ENCODE results near the gene COL17A1. TPM values are rescaled to one million over a fixed set of nuclear protein-coding genes. Genes with fewer than 3 reads are reported as not detected.

The COL17A1 gene
- total RNA-seq, 2 donors from 2014 or later, result 115 to 249 TPM

- H3K9me3 ChIP-seq, result no peaks in the 10 kb centered on the region
- no peaks in the 10 kb centered on the region for H3K4me1 ChIP-seq
- H3K27me3 ChIP-seq, result no peaks in the 10 kb centered on the region
- no peak overlapping the region for H3K27ac ChIP-seq
- intact Hi-C loops (cut with DNase I), result no loop called here
- H3K36me3 ChIP-seq, result no peaks in the 10 kb centered on the region
- no peak for DNase-seq
- H3K4me3 ChIP-seq, result no peak overlapping the region
- TF ChIP-seq CTCF (IDR thresholded peaks at IDR 0.05), result no peak
- no peak overlapping the region for H3K9ac ChIP-seq (ENCODE audit: low read depth in 2 of 2, low read length in 2 of 2)
Measured at GRCh38 chr10:104077247-104077646, 8.4 kb downstream of the COL17A1 start.

GRCh38 chr10:104076743-104077160 lies 8.9 kb downstream of the COL17A1 start:
- no peaks in the 10 kb centered on the region for H3K27me3 ChIP-seq
- no peak for TF ChIP-seq CTCF (IDR thresholded peaks at IDR 0.05)
- H3K9me3 ChIP-seq, result no peaks in the 10 kb centered on the region
- no peak overlapping the region for H3K27ac ChIP-seq
- intact Hi-C loops (cut with DNase I), result no loop called here
- H3K4me1 ChIP-seq, result no peaks in the 10 kb centered on the region
- peak; percentile 40 for DNase-seq
- H3K36me3 ChIP-seq, result no peaks in the 10 kb centered on the region
- H3K4me3 ChIP-seq, result no peak overlapping the region
- no peak overlapping the region for H3K9ac ChIP-seq (ENCODE audit: low read depth in 2 of 2, low read length in 2 of 2)

- Histone ChIP-seq H3K4me3 (no peak overlapping the region), H3K27me3 (no peaks in the 10 kb centered on the region), H3K27ac (no peak overlapping the region), H3K9ac (ENCODE audit: low read depth in 2 of 2, low read length in 2 of 2) (no peak overlapping the region), H3K4me1 (no peaks in the 10 kb centered on the region), H3K36me3 (no peaks in the 10 kb centered on the region), H3K9me3 (no peaks in the 10 kb centered on the region)
- DNase-seq, result no peak
- TF ChIP-seq CTCF (IDR thresholded peaks at IDR 0.05), result no peak
- intact Hi-C loops (cut with DNase I), result no loop called here
Measured at GRCh38 chr10:104074505-104074904, 11.2 kb downstream of the COL17A1 start.

- no peaks in the 10 kb centered on the region for H3K9me3 ChIP-seq
- no peak for DNase-seq
- H3K4me3 ChIP-seq, result no peak overlapping the region
- no peak for TF ChIP-seq CTCF (IDR thresholded peaks at IDR 0.05)
- H3K9ac ChIP-seq (ENCODE audit: low read depth in 2 of 2, low read length in 2 of 2), result no peak overlapping the region
- no peaks in the 10 kb centered on the region for H3K36me3 ChIP-seq
- H3K4me1 ChIP-seq, result no peaks in the 10 kb centered on the region
- no peak overlapping the region for H3K27ac ChIP-seq
- intact Hi-C loops (cut with DNase I), result no loop called here
- no peaks in the 10 kb centered on the region for H3K27me3 ChIP-seq
Measured at GRCh38 chr10:104072786-104073185, 12.9 kb downstream of the COL17A1 start.

GRCh38 chr10:104069613-104070012 lies 16.1 kb downstream of the COL17A1 start:
- no peaks in the 10 kb centered on the region for H3K27me3 ChIP-seq
- no peak overlapping the region for H3K4me3 ChIP-seq
- H3K27ac ChIP-seq, result no peak overlapping the region
- H3K9me3 ChIP-seq, result no peaks in the 10 kb centered on the region
- H3K4me1 ChIP-seq, result no peaks in the 10 kb centered on the region
- no peak for TF ChIP-seq CTCF (IDR thresholded peaks at IDR 0.05)
- no peaks in the 10 kb centered on the region for H3K36me3 ChIP-seq
- intact Hi-C loops (cut with DNase I), result no loop called here
- no peak overlapping the region for H3K9ac ChIP-seq (ENCODE audit: low read depth in 2 of 2, low read length in 2 of 2)
- peak; percentile 78 for DNase-seq

- Histone ChIP-seq H3K4me1 (no peaks in the 10 kb centered on the region), H3K9me3 (no peaks in the 10 kb centered on the region), H3K27me3 (no peaks in the 10 kb centered on the region), H3K27ac (no peak overlapping the region), H3K4me3 (no peak overlapping the region), H3K36me3 (no peaks in the 10 kb centered on the region), H3K9ac (ENCODE audit: low read depth in 2 of 2, low read length in 2 of 2) (no peak overlapping the region)
- no peak for TF ChIP-seq CTCF (IDR thresholded peaks at IDR 0.05)
- intact Hi-C loops (cut with DNase I), result no loop called here
- no peak for DNase-seq
Measured at GRCh38 chr10:104067525-104067924, 18.2 kb downstream of the COL17A1 start.

All from colonic mucosa (tissue), 4 donors.